ENCODE data around the gene ZBTB46. TPM values are rescaled to one million over a fixed set of nuclear protein-coding genes. Genes with fewer than 3 reads are reported as not detected.

The ZBTB46 gene
- total RNA-seq, 1 experiment from 2014 or later: 3.6 TPM

GRCh38 chr20:63754008-63754407 is 77.1 kb downstream of the ZBTB46 start:
- BruUV-seq (replicated peaks): no TSS peak
- Histone ChIP-seq H3K36me3 (ENCODE audit: low read depth) (no peaks in the 10 kb centered on the region), H3K4me2 (no peak overlapping the region), H3K4me1 (replicated peaks; ENCODE audit: insufficient read depth) (no peaks in the 10 kb centered on the region), H3K27ac (no peak overlapping the region), H2AFZ (no peak overlapping the region), H3K9me2 (ENCODE audit: insufficient read depth) (no peaks in the 10 kb centered on the region), H3K4me3 (no peak overlapping the region), H3F3A (ENCODE audit: insufficient read depth, low read depth) (peaks cover 12% of the 10 kb centered on the region; the same call in 1 of the 2 replicates), H3K9me3 (ENCODE audit: insufficient read depth, low read depth) (no peaks in the 10 kb centered on the region), H4K20me1 (ENCODE audit: insufficient read depth) (0 out of 2 replicates have a peak, but pooled peaks cover 5% of the 10 kb centered on the region), H3K27me3 (ENCODE audit: insufficient read depth, low read depth) (peaks cover 5% of the 10 kb centered on the region; the same call in 1 of the 2 replicates), H3K79me2 (ENCODE audit: low read depth) (no peaks in the 10 kb centered on the region)
- no peak for DNase-seq
- CTCF ChIA-PET: no interaction called here
- POLR2A ChIA-PET (ENCODE audit: unreplicated experiment): no interaction called here
- no peak for TF ChIP-seq CTCF (conservative IDR thresholded peaks at IDR 0.05)
- TF ChIP-seq EZH2 (IDR thresholded peaks at IDR 0.05; ENCODE audit: low read depth): no peak
- intact Hi-C loops (cut with micrococcal nuclease; ENCODE audit: unreplicated experiment): no loop called here

GRCh38 chr20:63753381-63753780 is 77.7 kb downstream of the ZBTB46 start:
- Histone ChIP-seq H3K4me1 (replicated peaks; ENCODE audit: insufficient read depth) (no peaks in the 10 kb centered on the region), H3K4me3 (no peak overlapping the region), H3K36me3 (ENCODE audit: low read depth) (no peaks in the 10 kb centered on the region), H3K79me2 (ENCODE audit: low read depth) (no peaks in the 10 kb centered on the region), H4K20me1 (ENCODE audit: insufficient read depth) (0 out of 2 replicates have a peak, but pooled peaks cover 5% of the 10 kb centered on the region), H3F3A (ENCODE audit: insufficient read depth, low read depth) (peaks cover 12% of the 10 kb centered on the region; the same call in 1 of the 2 replicates), H3K27ac (no peak overlapping the region), H3K4me2 (no peak overlapping the region), H3K9me2 (ENCODE audit: insufficient read depth) (no peaks in the 10 kb centered on the region), H2AFZ (no peak overlapping the region), H3K9me3 (ENCODE audit: insufficient read depth, low read depth) (no peaks in the 10 kb centered on the region), H3K27me3 (ENCODE audit: insufficient read depth, low read depth) (peaks cover 4% of the 10 kb centered on the region; the same call in 1 of the 2 replicates)
- ChIA-PET POLR2A (ENCODE audit: unreplicated experiment) (no interaction called here), CTCF (no interaction called here)
- intact Hi-C loops (cut with micrococcal nuclease; ENCODE audit: unreplicated experiment): no loop called here
- no peak for TF ChIP-seq CTCF (conservative IDR thresholded peaks at IDR 0.05)
- no peak for TF ChIP-seq EZH2 (IDR thresholded peaks at IDR 0.05; ENCODE audit: low read depth)
- BruUV-seq (replicated peaks): no TSS peak
- no peak for DNase-seq

- no peak for DNase-seq
- Histone ChIP-seq H3K4me3 (no peak overlapping the region), H3K36me3 (ENCODE audit: low read depth) (no peaks in the 10 kb centered on the region), H3F3A (ENCODE audit: insufficient read depth, low read depth) (peaks cover 12% of the 10 kb centered on the region; the same call in 1 of the 2 replicates), H3K27ac (no peak overlapping the region), H3K27me3 (ENCODE audit: insufficient read depth, low read depth) (no peaks in the 10 kb centered on the region), H3K4me2 (no peak overlapping the region), H2AFZ (no peak overlapping the region), H3K9me3 (ENCODE audit: insufficient read depth, low read depth) (no peaks in the 10 kb centered on the region), H4K20me1 (ENCODE audit: insufficient read depth) (0 out of 2 replicates have a peak, but pooled peaks cover 5% of the 10 kb centered on the region), H3K79me2 (ENCODE audit: low read depth) (no peaks in the 10 kb centered on the region), H3K4me1 (replicated peaks; ENCODE audit: insufficient read depth) (no peaks in the 10 kb centered on the region), H3K9me2 (ENCODE audit: insufficient read depth) (no peaks in the 10 kb centered on the region)
- TF ChIP-seq EZH2 (IDR thresholded peaks at IDR 0.05; ENCODE audit: low read depth): no peak
- no TSS peak for BruUV-seq (replicated peaks)
- intact Hi-C loops (cut with micrococcal nuclease; ENCODE audit: unreplicated experiment): no loop called here
- POLR2A ChIA-PET (ENCODE audit: unreplicated experiment): no interaction called here
- CTCF ChIA-PET: interaction anchor here (0.6 kb wide), 1 partner anchor 222 kb away, joined by 5 read pairs; no protein-coding TSS in a partner anchor
Measured at GRCh38 chr20:63752411-63753101, 78.5 kb downstream of the ZBTB46 start.
